GM12874 (cell line): ENCODE data around the gene SELENOM.
A peak's percentile ranks its signal among the peaks of the same experiment; 100 is the strongest.

ENCODE experiments used
- CTCF ChIP-seq: IDR thresholded peaks from 2 replicates; pipeline ENCODE4 v1.5.1; 2011; ENCODE audit warnings: low read depth, mild to moderate bottlenecking, control low read depth, low read length, moderate library complexity; ENCODE audit not compliant: insufficient read depth

Gene SELENOM, protein sequence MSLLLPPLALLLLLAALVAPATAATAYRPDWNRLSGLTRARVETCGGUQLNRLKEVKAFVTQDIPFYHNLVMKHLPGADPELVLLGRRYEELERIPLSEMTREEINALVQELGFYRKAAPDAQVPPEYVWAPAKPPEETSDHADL

DNA sequence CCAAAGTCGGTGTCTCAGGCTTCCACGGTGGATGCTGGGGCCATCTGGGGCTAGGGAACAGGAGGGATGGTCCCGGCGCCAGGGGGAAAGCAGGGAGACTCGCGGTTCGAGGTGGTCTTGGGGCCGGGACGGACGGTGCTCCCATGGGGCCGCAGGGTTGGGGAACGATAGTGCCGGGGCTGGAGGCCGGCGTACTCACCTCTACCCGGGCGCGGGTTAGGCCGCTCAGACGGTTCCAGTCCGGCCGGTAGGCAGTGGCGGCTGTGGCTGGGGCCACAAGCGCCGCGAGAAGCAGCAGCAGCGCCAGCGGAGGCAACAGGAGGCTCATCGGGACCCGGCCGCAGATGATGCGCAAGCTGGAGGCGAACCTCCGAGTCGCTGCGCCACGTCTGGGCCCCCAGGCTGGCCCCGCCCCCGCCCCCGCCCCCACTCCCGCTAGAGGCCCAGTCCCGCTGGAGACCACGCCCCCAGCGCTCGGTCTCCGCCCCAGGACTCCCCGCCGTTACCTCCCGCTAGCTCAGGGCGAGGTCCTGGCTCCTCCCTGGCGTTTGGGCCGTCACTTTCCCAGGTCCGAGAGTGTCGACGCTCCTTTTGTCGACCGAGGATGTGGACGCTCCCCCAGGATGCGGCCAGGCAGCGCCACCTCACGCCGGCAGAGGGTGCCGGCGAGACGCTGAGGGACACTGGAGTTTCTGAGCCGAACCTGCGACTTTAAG, at the start of gene SELENOM:
TSS of gene SELENOM (minus strand) at position 391 of the 716 bp plus-strand sequence. CDS start at position 328, 63 bp downstream.
- TF ChIP-seq CTCF = peak; percentile 89

- TF ChIP-seq CTCF = no peak
These were observed 48.1 kb upstream of the SELENOM start for GRCh38 chr22:31155422-31155821.

DNA sequence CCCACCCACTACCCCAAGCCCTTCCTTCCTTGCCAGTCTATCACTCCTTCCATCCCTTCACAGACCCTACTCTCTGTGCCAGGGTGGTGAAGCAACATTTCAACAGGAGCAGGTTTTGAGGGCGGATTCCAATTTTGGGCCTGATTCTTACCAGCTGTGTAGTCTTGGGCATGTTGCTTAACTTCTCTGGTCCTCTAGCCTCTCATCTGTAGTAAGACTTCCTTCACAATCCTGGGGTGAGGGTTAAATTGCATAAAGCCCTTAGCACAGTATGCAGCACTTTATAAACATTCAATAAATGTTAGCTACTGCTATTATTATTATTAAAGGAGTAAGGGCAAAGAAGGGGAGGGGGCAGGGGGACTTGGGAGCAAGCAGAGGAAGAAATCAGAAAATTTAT, 47.6 kb upstream of the SELENOM start:
- TF ChIP-seq CTCF = no peak

- TF ChIP-seq CTCF = no peak
These were observed 46.0 kb upstream of the SELENOM start for GRCh38 chr22:31153357-31153756.

GRCh38 chr22:31151872-31152271, 44.5 kb upstream of the SELENOM start:
- no peak for TF ChIP-seq CTCF

- TF ChIP-seq CTCF = peak; percentile 29; the same call in 1 of the 2 replicates
These were observed 43.2 kb upstream of the SELENOM start for GRCh38 chr22:31150615-31151014.

GRCh38 chr22:31148953-31149627, 41.7 kb upstream of the SELENOM start:
- TF ChIP-seq CTCF = peak; percentile 92
